ENCODE results near the gene MICAL1.

DNA sequence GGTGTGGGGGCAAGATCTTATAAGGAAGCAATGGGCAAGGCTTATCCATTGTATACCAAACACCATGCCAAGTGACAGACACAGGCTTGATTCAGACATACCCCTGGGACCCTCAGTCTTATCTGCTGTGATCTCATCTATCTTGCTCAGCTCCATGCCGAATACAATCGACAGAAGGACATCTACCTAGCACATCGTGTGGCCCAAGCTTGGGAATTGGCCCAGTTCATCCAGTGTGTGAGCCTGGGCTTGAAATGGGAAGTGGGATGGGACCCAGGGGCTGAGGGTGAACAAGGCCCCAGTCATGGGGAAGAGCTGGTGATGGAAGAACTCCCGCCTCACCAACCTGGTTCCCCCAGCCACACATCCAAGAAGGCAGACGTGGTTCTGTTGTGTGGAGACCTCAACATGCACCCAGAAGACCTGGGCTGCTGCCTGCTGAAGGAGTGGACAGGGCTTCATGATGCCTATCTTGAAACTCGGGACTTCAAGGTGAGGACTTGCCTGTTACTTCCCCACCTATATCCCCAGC is 13.1 kb downstream of the MICAL1 start:
- TF ChIP-seq, protein P1, sequence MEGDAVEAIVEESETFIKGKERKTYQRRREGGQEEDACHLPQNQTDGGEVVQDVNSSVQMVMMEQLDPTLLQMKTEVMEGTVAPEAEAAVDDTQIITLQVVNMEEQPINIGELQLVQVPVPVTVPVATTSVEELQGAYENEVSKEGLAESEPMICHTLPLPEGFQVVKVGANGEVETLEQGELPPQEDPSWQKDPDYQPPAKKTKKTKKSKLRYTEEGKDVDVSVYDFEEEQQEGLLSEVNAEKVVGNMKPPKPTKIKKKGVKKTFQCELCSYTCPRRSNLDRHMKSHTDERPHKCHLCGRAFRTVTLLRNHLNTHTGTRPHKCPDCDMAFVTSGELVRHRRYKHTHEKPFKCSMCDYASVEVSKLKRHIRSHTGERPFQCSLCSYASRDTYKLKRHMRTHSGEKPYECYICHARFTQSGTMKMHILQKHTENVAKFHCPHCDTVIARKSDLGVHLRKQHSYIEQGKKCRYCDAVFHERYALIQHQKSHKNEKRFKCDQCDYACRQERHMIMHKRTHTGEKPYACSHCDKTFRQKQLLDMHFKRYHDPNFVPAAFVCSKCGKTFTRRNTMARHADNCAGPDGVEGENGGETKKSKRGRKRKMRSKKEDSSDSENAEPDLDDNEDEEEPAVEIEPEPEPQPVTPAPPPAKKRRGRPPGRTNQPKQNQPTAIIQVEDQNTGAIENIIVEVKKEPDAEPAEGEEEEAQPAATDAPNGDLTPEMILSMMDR (IDR thresholded peaks at IDR 0.05), result no peak
- TF ChIP-seq PBX3 (IDR thresholded peaks at IDR 0.05), result no peak
- no peak for TF ChIP-seq HDAC2 (IDR thresholded peaks at IDR 0.05)
- TF ChIP-seq JUNB (IDR thresholded peaks at IDR 0.05), result no peak
- TF ChIP-seq CEBPB (IDR thresholded peaks at IDR 0.05), result no peak

Data from A549 (cell line).